SK-N-SH (cell line): ENCODE measurements around the gene CCDC17. TPM values are rescaled to one million over a fixed set of nuclear protein-coding genes. Genes with fewer than 3 reads are reported as not detected.

Experiments
- CTCF ChIA-PET: fragments of 300-600, 350-600 bp; formaldehyde crosslinking; extraction: SDS; loops from one replicate; lab custom pipeline; 2021; lab: Yijun Ruan, JAX
- POLR2A ChIA-PET: fragments of 350-600 bp; sonication (Branson Sonifier 250); formaldehyde crosslinking; extraction: SDS; loops from one replicate; lab custom pipeline; 2020; ENCODE audit warnings: antibody characterized with exemption, inconsistent platforms; lab: Yijun Ruan, JAX
- DNase-seq: peaks from one replicate; pipeline ENCODE4 v3.0.0; 2012
- H2AFZ ChIP-seq: fragments of 200-600 bp; sonication (generic); 2 replicates; pipeline ENCODE4 v1.8.1; 2016; ENCODE audit warnings: antibody characterized with exemption, mild to moderate bottlenecking, low read depth
- H3F3A ChIP-seq: fragments of 200-600 bp; sonication (generic); replicated peaks from 2 replicates; pipeline ENCODE3; 2016; ENCODE audit warnings: antibody characterized with exemption, mild to moderate bottlenecking; ENCODE audit not compliant: insufficient read depth
- H3K27ac ChIP-seq, 2 experiments: fragments of 200-500 bp in 1 of 2; fragments of 200-600 bp in 1 of 2; sonication (Bioruptor generic) in 1 of 2; sonication (generic), shearing (Covaris generic) in 1 of 2; 2 replicates each; pipeline versions ENCODE4 v1.5.1 to v1.6.1; 2014 to 2016; ENCODE audit warnings: low read depth in 2 of 2, inconsistent platforms in 1 of 2, low read length in 1 of 2, mild to moderate bottlenecking in 1 of 2, mixed read lengths in 1 of 2
- H3K27me3 ChIP-seq: fragments of 200-600 bp; sonication (generic), shearing (Covaris generic); 2 replicates; pipeline ENCODE4 v1.6.1; 2016; ENCODE audit warnings: mixed run types; ENCODE audit not compliant: insufficient read depth
- H3K36me3 ChIP-seq, 2 experiments: fragments of 200-500 bp in 1 of 2; fragments of 200-600 bp in 1 of 2; sonication (Bioruptor generic) in 1 of 2; sonication (generic) in 1 of 2; replicated peaks in 1 of 2; 2 replicates each; pipeline versions ENCODE3 to v1.5.1; 2014 to 2016; ENCODE audit warnings: low read length in 1 of 2, mild to moderate bottlenecking in 1 of 2; ENCODE audit not compliant: insufficient read depth in 2 of 2, control insufficient read depth in 1 of 2
- H3K4me1 ChIP-seq, 2 experiments: fragments of 200-500 bp in 1 of 2; fragments of 200-600 bp in 1 of 2; sonication (Bioruptor generic) in 1 of 2; sonication (generic), shearing (Covaris generic) in 1 of 2; 2 replicates each; pipeline versions ENCODE4 v1.5.1 to v1.6.1; 2014 to 2016; ENCODE audit warnings: low read depth in 1 of 2, low read length in 1 of 2, mixed run types in 1 of 2; ENCODE audit not compliant: insufficient read depth in 2 of 2, control insufficient read depth in 1 of 2
- H3K4me2 ChIP-seq: fragments of 200-600 bp; sonication (generic), shearing (Covaris generic); 2 replicates; pipeline ENCODE4 v1.6.1; 2017; ENCODE audit warnings: mixed run types
- H3K4me3 ChIP-seq, 2 experiments: fragments of 200-500 bp in 1 of 2; fragments of 200-600 bp in 1 of 2; sonication (Bioruptor generic) in 1 of 2; sonication (generic), shearing (Covaris generic) in 1 of 2; 2 replicates each; pipeline versions ENCODE4 v1.5.1 to v1.8.1; 2014 to 2016; ENCODE audit warnings: low read depth in 2 of 2, inconsistent platforms in 1 of 2, low read length in 1 of 2, mild to moderate bottlenecking in 1 of 2, mixed read lengths in 1 of 2, moderate library complexity in 1 of 2
- H3K79me2 ChIP-seq: fragments of 200-600 bp; sonication (generic); 2 replicates; pipeline ENCODE4 v1.8.1; 2017; ENCODE audit warnings: mild to moderate bottlenecking; ENCODE audit not compliant: insufficient read depth
- H3K9ac ChIP-seq: fragments of 200-600 bp; sonication (generic); 2 replicates; pipeline ENCODE4 v1.6.1; 2017; ENCODE audit warnings: mixed run types
- H3K9me2 ChIP-seq: fragments of 200-600 bp; sonication (generic); 2 replicates; pipeline ENCODE4 v1.6.1; 2017; ENCODE audit warnings: mixed run types
- H3K9me3 ChIP-seq: fragments of 200-600 bp; sonication (generic); 2 replicates; pipeline ENCODE4 v1.6.1; 2017; ENCODE audit warnings: mixed run types, mild to moderate bottlenecking, moderate library complexity
- H4K20me1 ChIP-seq: fragments of 200-600 bp; sonication (generic); 2 replicates; pipeline ENCODE4 v1.6.1; 2017; ENCODE audit warnings: mild to moderate bottlenecking, mixed run types; ENCODE audit not compliant: insufficient read depth
- ELF1 ChIP-seq: IDR thresholded peaks from 2 replicates; pipeline ENCODE4 v1.4.0; 2012
- PBX3 ChIP-seq: IDR thresholded peaks from 2 replicates; pipeline ENCODE4; 2012
- POLR2AphosphoS5 ChIP-seq: IDR thresholded peaks from 2 replicates; pipeline ENCODE4 v1.6.1; 2012; ENCODE audit warnings: low read depth, low read length
- RAD21 ChIP-seq: IDR thresholded peaks from 2 replicates; pipeline ENCODE4 v1.6.1; 2012; ENCODE audit warnings: mild to moderate bottlenecking, low read length
- REST ChIP-seq: IDR thresholded peaks from 2 replicates; pipeline ENCODE4 v1.6.1; 2012; ENCODE audit warnings: mild to moderate bottlenecking, low read depth, low read length, moderate library complexity
- RFX5 ChIP-seq: IDR thresholded peaks from 2 replicates; pipeline ENCODE4 v1.6.1; 2012; ENCODE audit warnings: mild to moderate bottlenecking, improper control_type of control experiment, low read length
- WGBS: methylation state at CpG from one replicate; pipeline ENCODE4 v1.1.6; 2017; ENCODE audit warnings: low lambda C conversion rate; 5-methylcytosine and 5-hydroxymethylcytosine counted together
- polyA plus RNA-seq, 3 experiments: library from polyadenylated mRNA; depleted of rRNA; stranded (reverse); fragments of >200 nt; gene quantifications; 2 replicates each; pipeline ENCODE4 v1.2.3, GENCODE V29; 2012

CCDC17 gene
- polyA plus RNA-seq, 1 of the 3 experiments (the other 2 are of a cell fraction): 0.41 TPM

GRCh38 chr1:45658171-45658570 lies 34.3 kb upstream of the CCDC17 start:
- Histone ChIP-seq H3K9me3 (no peaks in the 10 kb centered on the region), H4K20me1 (peaks cover 32% of the 10 kb centered on the region), H3K27me3 (no peaks in the 10 kb centered on the region), H3F3A (peaks cover 10% of the 10 kb centered on the region), H3K9me2 (no peaks in the 10 kb centered on the region), H3K27ac (no peak overlapping the region), H3K4me3 (no peak overlapping the region), H3K79me2 (peaks cover 66% of the 10 kb centered on the region), H3K4me2 (no peak overlapping the region), H3K36me3 (peaks cover 40 to 78% of the 10 kb centered on the region in 2 experiments), H3K4me1 (no peaks in the 10 kb centered on the region), H2AFZ (no peak overlapping the region), H3K9ac (no peak overlapping the region)
- WGBS: 86% methylated on average over 2 of the region's 2 CpGs
- ChIA-PET CTCF (interaction anchor here (1.0 kb wide), 1 partner anchor 20 kb away, joined by 3 read pairs; no protein-coding TSS in a partner anchor), POLR2A (no interaction called here)
- no peak for DNase-seq
- no peak for TF ChIP-seq RFX5
- no peak for TF ChIP-seq PBX3
- no peak for TF ChIP-seq POLR2AphosphoS5
- TF ChIP-seq RAD21: no peak
- TF ChIP-seq REST: no peak
- no peak for TF ChIP-seq ELF1

GRCh38 chr1:45656573-45657226 lies 32.8 kb upstream of the CCDC17 start:
- Histone ChIP-seq H3K9ac (no peak overlapping the region), H3K4me2 (no peak overlapping the region), H3K9me3 (no peaks in the 10 kb centered on the region), H3K4me3 (no peak overlapping the region), H3K36me3 (peaks cover 53 to 93% of the 10 kb centered on the region in 2 experiments), H2AFZ (no peak overlapping the region), H3K9me2 (no peaks in the 10 kb centered on the region), H3K27me3 (no peaks in the 10 kb centered on the region), H3K4me1 (no peaks in the 10 kb centered on the region), H3K27ac (no peak overlapping the region), H3K79me2 (peaks cover 53% of the 10 kb centered on the region), H3F3A (peaks cover 13% of the 10 kb centered on the region), H4K20me1 (peaks cover 18% of the 10 kb centered on the region)
- DNase-seq: no peak
- TF ChIP-seq POLR2AphosphoS5: no peak
- 87% methylated on average over 3 of the region's 3 CpGs for WGBS
- POLR2A ChIA-PET: no interaction called here
- CTCF ChIA-PET: no interaction called here
